Measurements from ENCODE around the gene ZMYND19.

DNA sequence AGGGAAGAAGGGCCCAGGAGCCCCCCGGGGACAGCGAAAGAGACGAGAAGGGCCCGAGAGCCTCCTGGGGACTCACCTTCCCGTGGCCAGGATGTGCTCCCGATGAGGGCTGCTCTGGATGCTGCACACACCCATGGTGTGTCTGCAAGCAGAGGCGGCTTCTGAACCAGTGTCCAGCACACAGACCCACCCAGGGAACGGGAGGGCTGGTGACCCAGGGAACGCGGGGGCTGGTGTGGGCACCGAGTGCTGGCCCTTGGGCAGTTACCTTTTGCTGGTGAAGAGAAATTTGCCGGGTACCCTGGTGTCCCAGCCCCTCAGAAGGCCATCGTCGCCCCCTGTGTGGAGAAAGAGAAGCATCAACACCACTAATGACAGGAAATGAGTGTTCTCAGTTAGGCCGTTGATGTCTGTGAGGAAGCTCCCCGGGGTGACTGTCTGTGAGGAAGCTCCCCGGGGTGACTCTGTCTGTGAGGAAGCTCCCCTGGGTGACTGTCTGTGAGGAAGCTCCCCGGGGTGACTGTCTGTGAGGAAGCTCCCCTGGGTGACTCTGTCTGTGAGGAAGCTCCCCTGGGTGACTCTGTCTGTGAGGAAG, 25.4 kb downstream of the ZMYND19 start:
- TF ChIP-seq CTCF (IDR thresholded peaks at IDR 0.05), result no peak
- TF ChIP-seq POLR2AphosphoS5 (IDR thresholded peaks at IDR 0.05; ENCODE audit: low read depth, low read length), result no peak
- no peak for TF ChIP-seq REST (IDR thresholded peaks at IDR 0.05; ENCODE audit: insufficient read depth in 1 of 2, low read depth in 2 of 2, low read length in 1 of 2)
